DLD1 (cell line): ENCODE data around the gene RSPH1.

ENCODE experiments used
- in situ Hi-C: cut with HindIII; loops from 2 replicates; pipeline ENCODE4 v1.10.0; 2017; ENCODE audit warnings: low sequenced_read_pairs

Gene RSPH1

DNA sequence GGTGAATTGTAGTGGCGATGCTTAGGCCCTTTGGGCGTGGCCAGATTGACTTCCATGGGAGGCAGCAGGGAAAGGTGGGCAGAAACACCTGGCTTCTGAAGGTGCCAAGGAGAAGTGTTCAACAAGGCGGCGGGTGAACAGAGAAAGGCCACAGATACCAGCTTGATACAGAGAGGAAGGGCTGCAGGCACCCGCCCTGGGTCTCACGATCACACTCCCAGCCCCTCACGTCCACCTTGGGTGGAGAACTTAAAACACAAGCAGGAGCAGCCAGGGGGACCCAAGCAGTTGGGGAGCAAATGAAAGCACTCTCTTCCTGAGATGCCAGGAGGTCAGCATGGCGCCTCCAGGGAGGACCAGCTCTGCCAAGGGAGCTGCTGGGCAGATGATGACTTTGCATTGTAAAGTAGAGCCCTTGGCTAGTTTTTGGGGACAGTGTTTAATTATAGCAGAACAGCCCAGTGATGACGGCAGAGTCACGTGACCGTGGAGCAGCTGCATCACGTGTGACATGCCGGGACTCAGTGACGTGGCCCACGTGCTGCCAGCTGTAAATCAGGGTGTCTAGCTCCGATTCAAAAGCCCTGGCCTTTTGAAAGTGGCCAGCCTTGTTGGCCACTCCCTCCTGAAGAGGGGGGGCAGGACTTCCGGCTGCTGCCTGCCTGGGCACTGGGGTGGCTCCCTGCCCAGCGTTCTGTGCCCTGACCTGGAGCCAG lies 36.6 kb upstream of the RSPH1 start:
- in situ Hi-C loops, result no loop called here

DNA sequence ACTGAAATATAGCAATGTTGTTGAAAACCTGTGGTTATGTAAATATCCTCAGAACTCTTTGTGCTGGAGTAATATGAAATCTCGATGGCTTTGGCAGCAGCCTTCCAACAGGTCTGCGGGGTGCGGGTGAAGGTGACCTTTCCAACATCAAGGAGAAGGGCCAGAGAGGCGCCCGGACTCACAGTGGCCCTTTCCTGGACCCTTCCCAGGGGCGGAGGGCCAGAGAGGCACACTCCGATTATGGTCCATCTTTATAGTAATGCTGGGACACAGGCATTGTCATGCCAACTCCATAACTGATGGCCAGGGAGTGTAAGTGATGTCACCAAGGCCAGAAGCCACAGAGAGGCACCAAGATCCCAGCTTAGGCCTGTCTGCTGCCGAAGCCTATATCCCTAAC lies 35.7 kb upstream of the RSPH1 start:
- in situ Hi-C loops, result no loop called here

DNA sequence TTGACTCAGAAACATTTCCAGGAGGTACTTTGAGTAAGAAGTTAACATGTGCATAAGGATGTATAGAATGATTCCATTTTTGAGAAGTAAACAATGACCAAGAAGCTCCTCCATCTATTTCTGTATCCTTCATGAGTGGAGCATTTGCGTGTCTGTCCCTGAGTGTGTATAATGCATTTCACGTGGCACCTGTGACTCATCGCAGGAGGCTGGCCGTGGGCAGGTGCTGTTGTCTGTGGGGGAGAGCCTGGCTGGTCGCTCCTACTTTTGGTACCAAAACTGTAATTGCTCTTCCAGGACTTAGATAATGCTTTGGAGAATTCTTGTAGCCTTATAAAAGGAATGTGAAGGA lies 34.1 kb upstream of the RSPH1 start:
- in situ Hi-C loops, result no loop called here

DNA sequence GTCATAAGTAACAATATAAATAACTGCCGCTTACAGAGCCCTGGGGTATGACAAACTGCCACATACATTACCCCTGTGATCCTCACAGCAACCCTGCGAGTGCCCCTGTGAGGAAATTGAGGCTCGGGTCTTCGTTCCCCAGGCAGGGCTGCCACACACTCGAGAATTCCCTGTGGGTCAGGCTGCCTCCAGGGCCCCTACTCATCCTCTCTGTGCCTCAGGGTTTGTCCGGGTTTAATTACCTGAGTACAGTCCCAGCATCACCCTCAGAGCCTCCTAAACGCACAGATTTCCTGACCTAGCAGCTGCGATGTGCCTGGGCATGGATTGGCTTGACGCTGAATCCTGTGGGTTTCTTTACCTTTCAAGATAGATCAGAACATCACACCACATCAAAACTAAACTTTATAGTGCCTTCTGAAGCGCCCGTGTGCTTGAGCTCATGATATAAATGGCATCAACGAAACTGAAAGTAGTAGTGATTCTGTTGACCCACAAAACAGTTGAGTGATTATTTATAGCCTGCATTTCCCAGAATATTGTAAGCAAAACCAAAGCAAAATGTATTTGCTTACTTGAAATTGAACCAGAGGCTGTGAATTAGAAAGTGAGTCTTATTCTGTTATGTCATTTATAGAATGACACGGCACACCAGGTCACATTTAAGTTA lies 31.6 kb upstream of the RSPH1 start:
- in situ Hi-C loops, result no loop called here

DNA sequence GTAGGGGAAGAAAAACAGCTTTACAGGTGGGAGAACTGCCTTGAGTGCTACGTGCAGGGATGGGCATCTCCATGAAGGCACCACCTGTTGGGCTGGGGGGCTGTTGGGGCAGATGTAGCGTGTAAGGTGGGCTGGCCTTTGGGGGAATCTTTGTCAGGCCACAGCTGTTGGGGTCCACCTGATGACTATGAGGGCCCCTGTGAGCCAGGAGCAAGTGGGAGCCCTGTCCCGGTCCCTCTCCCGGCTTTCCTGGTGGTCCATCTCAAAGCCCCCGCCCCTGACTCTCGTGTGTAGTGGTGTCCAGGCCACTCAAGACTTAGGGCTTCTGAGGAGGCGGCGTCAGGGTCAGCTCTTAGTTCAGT lies 31.1 kb upstream of the RSPH1 start:
- in situ Hi-C loops, result no loop called here

DNA sequence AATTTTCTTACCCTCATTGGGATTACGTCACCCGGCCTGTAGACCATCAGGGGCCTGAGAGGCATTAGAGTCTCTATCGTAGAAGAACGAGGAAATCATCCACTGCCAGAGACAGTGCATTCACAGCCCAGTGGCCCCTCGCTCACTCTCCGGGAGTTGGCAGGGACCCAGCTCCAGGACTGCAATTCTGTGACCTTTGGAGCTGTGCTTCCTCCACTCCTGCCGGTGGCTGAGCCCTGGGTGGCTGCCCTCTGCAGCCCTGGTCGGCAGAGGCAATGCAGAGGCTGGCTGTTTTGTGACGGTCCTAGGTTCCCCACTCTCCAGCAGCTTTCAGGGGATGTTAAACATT lies 30.3 kb upstream of the RSPH1 start:
- in situ Hi-C loops, result no loop called here

DNA sequence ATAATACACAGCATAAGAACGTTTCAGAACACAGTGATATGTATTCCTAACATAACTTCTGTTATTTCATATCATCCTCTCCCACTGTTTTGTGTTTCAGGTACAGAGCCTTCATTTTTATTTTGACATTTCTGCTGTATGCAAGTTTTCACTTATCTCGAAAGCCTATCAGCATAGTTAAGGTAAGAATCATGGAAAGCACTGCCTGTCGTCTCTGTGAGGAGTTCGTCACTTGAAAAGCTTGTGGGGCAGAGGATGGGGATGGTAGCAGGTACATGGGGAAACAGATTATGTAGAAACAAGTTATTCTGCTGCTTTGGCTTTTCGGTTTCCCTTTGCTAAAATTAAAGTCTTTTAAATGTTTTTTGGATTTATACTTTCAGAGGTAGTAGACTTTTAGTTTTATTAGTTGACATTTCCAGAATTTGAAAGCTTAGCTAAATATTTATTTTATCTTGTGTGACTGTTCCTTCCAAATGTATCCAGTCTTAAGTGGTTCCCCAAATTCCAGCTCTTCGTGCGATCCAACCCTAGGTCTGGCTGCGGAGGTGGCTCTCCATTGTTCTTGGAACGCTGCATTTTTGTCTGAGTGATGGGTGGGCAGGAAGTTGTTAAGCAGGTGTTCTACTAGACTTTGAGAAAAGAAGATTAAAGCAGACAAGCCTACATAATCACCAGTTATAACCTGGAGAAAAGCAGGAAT lies 29.8 kb upstream of the RSPH1 start:
- in situ Hi-C loops, result no loop called here

DNA sequence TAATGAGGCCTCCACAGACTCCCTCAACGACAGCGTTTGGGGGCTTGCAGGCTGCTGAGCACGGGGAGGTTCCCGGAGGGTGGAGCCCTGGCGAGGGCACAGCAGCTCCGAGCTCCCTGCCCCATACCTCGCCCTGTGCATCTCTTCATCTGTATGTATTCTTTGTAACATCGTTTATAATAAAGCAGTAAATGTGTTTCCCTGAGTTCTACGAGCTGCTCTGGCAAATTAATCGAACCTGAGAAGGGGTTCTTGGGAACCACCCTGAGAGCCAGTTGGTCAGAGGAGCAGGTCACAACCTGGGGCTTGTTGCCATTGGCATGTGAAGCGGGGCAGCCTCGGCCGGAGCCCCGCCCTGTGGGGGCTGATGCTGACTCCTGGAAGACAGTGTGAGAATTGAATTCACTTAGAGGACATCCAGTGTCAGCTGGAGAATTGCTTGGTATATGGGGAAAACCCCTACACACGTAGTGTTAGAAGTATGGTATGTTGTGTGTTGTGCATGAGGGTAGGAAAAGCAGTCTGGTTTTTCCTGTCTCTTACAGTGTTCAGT lies 29.1 kb upstream of the RSPH1 start:
- in situ Hi-C loops, result no loop called here

DNA sequence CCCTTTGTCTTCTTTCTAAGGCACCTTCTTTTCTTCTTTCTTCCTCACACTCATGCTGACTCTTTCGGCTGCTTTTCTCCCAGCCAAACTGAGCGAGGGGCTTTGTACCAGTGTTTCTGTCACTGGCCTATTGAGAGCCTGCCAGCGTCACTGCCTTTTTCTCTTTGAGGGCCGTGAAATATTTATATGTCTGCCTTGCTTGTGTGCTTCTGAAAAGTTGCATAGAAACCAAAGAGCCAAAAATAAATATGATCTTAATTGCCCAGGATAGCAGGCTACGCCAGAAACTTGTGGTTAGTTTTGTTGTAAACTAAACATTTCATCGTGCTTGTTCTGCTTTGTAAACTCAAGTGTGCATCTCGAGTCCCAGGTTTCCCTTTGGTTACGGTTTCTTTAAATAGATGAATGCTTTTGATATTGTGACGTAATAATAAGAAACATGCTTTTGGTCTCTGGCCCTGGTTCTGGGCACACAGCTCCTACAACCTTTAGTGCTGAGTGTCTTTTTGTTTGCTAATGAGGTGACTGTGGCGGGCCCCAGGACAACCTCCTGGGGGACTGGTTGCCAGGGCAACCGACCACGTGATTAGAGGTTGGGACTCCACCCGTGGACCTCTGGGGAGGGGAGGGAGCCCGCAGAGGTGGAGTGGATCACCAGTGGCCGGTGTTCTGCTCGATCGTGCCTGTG lies 28.5 kb upstream of the RSPH1 start:
- in situ Hi-C loops, result no loop called here

DNA sequence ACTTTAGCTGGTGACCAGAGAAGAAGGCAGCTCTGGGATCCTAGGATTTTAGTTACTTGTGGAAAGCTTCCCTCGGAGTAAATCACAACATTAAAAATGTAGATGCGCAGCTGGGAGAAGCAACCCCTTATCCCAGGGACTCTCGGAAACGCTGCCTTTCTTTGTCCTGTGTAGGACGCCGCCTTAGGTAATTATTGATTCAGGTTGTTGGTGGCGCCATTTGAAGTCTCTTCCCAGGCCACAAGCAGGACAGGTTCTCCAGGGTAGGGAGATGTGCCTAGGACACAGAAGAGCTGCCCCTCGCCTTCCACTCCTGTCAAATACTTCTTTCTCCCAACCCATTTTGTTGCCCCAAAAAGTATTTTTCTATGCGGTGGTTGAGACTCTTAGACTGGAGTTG lies 27.9 kb upstream of the RSPH1 start:
- in situ Hi-C loops, result no loop called here

DNA sequence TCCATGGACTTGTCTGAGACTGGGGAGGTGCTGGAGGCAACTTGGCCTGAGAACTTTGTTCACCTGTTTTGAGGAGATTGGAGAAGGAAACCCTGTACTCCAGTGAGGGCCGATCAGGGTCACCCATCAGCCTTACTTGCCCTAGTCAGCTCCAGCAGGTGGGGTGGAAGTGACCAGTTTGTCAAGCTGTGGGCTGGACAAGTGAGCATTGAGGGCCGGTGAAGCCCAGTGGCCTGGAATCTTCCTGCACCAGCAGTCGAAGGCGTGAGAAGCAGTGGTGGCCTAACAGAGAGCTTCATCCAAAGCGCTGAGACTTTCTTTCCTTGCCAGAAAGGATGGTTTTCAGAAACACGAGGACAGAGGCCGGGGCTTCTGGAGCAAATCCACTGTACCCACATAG lies 27.2 kb upstream of the RSPH1 start:
- in situ Hi-C loops, result no loop called here

DNA sequence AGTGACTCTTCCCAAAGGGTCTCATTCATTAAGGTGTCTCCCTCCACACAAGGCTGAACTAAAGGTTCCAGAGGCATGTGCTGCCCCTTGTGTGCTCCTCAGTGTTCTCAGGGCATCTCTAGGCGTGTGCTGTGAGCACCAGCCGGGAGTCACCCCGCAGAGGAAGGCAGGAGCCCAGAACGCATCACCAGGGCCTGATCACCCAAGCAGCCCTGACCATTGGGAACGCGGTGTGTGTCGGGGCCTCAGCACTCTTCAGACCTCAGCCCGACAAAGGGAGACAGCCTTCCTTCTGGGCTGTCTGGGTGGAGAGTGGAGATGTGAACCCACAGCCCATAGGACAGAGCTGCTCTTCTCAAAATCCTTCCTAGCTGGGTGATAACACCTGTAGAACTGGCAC lies 26.7 kb upstream of the RSPH1 start:
- in situ Hi-C loops, result no loop called here

DNA sequence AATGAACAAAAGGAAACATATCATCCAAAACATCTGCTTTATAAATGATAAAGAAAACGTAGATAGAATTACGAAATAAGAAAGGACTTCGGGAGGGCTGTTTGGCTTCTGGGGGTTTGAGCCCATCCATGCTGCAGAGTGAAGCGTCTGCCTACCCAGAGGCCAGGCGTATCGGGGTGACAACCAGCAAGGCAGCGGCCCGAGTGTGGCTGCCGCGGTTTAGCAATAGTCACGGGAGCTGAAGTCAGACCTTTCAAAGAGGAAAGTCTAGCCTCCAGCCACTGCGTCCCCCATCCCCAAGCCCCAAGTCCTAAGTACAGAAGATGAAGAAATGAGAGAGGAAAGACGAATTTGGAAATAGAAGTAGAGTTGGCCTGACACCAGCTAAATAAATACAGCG lies 26.2 kb upstream of the RSPH1 start:
- in situ Hi-C loops, result no loop called here

DNA sequence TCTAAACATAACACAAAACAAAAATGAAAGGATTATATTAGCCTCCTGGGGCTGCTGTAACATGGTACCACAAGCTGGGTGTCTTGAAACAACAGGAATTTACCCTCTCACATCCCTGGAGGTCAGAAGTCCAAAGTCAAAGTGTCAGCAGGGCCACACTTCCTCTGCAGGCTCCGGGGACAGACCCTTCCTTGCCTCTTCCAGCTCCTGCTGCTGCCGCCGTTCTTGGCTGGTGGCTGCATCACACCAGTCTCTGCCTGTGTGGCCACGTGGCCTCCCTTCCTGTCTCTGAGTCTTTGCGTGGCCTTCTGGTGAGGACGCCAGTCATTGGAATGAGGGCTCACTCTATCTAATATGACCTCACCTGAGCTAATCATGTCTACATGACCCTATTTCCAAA lies 25.8 kb upstream of the RSPH1 start:
- in situ Hi-C loops, result no loop called here

DNA sequence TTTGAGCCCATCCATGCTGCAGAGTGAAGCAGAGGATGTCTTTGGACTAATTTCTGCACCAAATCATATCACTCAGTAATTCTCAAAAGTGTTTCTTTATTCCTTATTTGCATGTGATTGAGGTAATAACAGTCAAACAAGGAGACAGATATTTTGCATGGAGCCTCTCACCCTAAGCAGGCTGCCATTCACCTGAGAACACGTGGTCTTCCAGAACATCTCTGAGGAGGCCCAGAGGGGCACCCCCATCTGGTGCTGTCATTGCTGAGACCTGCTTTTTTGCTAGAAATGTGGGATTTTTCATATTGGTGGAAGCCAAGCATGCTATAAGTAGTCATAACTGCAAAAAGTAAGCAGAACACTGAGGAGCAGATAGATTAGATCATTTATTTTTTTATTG lies 25.4 kb upstream of the RSPH1 start:
- in situ Hi-C loops, result no loop called here

DNA sequence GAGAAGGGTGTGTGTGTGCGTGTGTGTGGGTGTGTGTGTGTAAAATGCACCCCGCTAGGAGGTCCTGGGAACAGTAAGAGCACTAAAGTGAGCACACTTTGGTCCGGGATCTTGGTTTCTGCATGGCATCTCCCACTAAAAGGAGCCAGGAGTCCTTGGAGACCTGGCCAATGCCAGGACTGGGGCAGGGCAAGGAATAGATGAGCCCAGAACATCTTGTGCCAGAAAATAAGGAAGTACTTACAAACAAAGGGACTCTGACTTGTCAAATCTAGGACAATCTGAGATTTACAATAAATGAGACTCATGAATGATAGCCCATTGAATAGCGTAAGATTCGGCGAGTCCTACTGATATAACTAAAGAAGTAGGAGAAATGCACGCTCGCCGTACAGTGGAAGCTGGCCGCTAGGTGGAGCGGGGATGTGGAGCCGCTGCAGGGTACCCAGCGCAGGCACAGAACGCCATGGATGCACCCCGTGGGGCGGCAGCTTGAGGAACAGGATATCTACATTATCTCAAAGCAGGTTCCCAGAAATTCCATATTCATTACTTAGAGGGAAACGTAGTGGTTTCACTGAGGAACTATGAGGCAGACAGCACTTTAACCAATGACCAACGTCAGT lies 24.7 kb upstream of the RSPH1 start:
- in situ Hi-C loops, result no loop called here

DNA sequence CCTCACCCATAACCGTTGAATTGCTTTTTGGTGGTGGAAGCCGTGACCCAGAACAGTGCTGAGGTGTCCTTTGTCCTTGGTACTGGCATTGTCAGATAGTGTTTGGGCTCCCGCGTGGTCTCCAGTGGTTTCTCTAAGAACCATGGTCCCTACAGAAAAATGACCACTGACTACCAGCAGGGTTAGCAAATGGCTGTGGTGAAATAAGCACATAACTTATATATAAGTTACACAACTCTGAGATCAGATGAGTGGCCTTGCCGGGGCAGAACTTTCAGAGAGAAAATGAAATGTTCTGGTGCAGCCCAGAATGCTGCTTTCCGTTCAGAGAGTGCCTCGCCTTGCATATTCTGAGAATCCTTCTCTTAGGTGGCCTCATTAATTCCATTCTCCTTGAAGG lies 22.6 kb upstream of the RSPH1 start:
- in situ Hi-C loops, result no loop called here

DNA sequence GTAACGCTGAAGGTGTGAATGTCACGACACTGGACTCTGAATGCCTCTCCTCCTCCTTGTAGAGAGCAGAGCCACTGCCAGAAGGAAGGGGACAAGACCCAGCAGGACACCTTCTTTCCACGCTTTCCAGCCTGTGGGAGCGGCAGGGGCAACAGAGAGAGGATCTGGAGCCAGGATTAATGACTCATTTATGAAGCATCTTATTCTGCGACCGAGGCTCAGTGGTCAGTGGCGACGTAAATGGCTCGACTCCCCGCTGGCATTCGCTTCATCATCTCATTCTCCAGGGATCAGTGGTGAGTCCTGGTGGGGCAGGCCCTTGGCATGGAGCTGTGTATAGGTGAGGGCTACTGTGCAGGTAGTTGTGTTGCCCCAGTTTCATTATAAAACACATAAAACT lies 22.2 kb upstream of the RSPH1 start:
- in situ Hi-C loops, result no loop called here

DNA sequence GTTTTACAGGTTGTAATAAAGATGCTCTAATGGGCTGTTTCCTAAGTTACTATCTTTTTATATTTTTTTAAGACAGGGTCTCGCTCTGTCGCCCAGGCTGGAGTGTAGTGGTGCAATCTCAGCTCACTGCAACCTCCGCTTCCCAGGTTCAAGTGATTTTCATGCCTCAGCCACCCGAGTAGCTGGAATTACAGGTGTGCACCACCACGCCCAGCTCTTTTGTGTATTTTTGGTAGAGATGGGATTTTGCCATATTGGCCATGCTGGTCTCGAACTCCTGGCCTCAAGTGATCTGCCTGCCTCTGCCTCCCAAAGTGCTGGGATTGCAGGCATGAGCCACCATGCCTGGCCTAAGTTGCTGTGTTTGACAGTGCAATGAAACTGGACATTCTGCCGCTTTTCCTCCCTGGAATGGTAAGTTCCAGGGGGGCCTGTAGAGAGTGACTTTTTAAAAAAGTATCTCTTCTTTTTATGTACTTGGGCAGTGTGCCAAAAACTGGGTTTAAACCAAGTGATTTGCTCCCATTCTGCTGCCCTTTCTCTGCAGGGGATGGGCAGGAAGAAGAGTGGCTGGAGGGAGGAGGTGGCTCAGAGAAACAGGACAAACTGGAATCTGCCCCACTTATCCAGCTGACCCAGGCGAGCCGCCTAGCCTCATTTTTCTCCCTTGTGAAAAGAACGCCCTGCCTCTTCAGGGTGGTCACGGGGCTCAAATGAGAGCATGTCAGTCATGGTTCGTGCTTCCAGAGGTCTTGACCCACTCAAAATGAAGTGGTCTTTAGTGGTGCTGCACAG lies 19.9 kb upstream of the RSPH1 start:
- in situ Hi-C loops, result no loop called here

DNA sequence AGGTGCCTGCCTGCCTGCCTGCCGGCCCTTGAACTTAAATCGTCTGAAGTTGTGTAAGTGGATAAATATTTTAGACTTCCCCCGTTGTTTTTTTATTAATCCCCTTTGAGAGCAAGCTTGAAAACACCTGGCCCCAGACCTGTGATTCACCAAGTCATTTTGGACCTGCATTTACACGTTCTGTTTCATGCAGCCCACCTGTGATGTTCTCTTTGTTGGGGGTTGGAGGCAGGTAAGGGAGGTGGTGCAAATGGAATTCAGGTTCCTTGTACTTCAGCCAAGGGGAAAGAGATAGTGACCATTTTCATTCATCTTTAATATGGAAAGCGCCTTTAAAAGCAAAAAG lies 18.8 kb upstream of the RSPH1 start:
- in situ Hi-C loops, result no loop called here
